GM19099 (cell line): ENCODE measurements around the gene KRT34.

Source experiments
- POLR2A ChIP-seq: IDR thresholded peaks from 3 replicates; pipeline ENCODE4 v1.6.1; 2011; ENCODE audit warnings: low read depth; ENCODE audit not compliant: insufficient read length; ENCODE audit errors: extremely low read depth

The KRT34 gene

GRCh38 chr17:41391535-41391934, 9.4 kb upstream of the KRT34 start:
- no peak for TF ChIP-seq POLR2A

DNA sequence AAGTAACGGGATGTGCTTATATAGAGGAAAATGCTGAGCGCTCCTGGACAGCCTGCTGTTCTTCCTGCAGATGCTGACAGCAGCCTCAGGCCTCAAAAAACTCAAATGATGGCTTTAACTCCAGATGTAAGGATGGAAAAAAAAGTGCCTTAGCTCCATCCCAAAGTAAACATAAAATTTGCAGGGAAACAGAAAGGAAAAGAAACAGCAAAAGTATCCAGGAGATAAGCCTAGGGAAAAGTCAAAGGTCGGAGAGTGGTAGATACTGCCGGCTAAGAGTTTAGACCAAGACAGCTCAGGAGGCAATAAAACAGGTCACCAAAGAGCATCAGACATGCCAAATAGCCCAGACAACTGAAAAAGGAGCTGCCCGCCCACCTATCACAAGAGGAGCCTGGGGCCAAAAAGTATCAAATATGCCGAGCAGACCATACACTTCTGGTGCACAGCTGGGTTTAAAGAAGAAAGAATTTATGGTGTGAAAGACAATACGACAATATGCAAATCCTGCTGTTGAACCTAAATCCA, 8.4 kb upstream of the KRT34 start:
- TF ChIP-seq POLR2A: no peak

GRCh38 chr17:41387670-41388069, 5.6 kb upstream of the KRT34 start:
- TF ChIP-seq POLR2A: no peak

DNA sequence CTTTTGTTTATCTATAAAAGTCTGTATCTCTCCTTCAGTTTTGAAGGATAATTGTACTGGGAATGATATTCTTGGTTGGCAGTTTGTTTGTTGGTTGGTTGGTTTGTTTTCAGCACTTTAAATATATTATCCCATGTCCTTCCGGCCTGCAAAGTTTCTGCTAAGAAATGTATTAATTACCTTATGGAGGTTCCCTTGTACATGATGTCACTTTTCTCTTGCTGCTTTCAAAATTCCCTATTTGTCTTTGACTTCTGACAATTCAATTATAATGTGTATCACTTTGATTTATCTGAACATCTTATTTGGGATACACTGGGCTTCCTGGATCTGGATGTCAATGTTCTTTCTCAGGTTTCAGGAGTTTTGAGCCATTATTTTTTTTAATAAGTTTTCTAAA, 4.1 kb upstream of the KRT34 start:
- no peak for TF ChIP-seq POLR2A

- TF ChIP-seq POLR2A: no peak
Observed at GRCh38 chr17:41383690-41384089, 1.6 kb upstream of the KRT34 start.

DNA sequence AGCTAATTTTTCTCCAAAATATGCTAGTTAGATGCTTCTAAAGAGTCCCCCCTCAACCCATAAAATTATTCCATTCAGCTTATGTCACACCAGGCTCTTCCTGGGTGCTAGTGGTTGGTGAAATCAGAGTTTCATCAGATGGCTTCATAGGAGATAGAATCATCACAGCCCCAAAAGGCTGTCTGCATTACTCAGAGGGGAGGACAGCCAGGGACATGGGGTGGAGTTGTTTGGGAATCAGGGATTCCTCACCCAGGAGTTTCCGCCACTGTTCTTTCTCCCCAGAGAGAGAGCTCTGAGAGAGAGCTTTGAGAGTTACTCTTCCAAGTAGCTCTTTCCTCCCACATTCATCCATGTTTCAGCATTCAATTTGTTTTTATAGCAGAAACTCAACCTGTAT, 288 bp upstream of the KRT34 start:
- TF ChIP-seq POLR2A: no peak

- TF ChIP-seq POLR2A: no peak
Observed at GRCh38 chr17:41377546-41377945, 4.6 kb downstream of the KRT34 start.

- TF ChIP-seq POLR2A: no peak
Observed at GRCh38 chr17:41369713-41370112, 12.4 kb downstream of the KRT34 start, which contains the start of gene KRT33B. Gene KRT33B, minus strand, starts transcription at chr17:41369813. Its CDS starts 63 bp downstream, at chr17:41369750.

- no peak for TF ChIP-seq POLR2A
Observed at GRCh38 chr17:41369023-41369422, 13.1 kb downstream of the KRT34 start.

- no peak for TF ChIP-seq POLR2A
Observed at GRCh38 chr17:41367426-41368075, 14.6 kb downstream of the KRT34 start.

DNA sequence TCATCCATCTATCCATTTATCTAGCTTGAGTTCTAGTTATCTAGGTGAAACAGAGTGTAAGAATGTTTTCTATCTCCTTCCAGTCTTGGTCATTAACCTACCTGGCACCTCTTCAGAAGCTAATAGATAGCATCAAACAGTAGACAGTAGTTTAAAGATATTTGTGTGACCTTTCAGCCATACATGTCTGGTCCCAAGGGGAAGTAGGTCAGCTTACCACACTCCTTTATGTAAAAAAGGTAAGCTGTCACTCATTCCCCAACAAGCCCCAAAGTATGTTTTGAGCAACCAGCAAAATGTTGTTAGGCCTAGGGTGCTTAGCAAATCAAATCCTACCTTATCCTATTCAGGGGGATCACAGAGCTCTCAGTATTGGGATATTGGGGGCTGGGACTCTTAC, 16.0 kb downstream of the KRT34 start:
- no peak for TF ChIP-seq POLR2A

- TF ChIP-seq POLR2A: no peak
Observed at GRCh38 chr17:41363881-41364280, 18.2 kb downstream of the KRT34 start.

DNA sequence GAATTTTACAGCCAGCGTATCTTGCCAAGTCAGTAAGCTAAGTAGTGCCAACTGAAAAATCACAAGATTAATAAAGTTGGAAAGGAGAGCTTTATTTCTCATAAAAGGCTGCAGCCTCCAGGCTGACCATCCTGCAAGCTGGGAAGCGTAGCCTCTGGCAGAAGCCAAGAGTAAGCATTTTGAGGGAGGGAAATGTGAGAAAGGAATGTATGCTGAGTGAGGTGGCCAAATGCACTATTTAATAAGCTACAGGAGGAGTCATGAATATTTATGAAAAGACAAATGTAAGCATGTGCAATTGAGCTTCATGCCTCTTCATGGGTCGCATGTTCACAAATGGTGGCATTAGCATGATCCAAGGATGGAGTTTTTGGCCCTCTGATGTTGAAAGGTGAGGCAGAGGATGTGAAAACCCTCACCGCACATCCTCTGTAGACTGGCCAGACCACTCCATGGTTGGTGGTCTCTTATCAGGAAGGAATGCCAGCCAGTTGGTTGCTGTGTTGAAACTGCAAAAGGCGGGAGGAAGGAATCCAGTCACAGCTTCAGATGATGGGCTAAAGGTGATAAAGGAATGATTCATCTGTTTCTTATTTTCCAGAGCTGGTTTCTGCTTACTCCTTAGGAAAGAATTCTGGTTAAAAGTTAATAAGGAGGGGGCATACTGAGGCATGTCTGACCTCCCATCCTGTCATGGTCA, 21.7 kb downstream of the KRT34 start:
- no peak for TF ChIP-seq POLR2A

DNA sequence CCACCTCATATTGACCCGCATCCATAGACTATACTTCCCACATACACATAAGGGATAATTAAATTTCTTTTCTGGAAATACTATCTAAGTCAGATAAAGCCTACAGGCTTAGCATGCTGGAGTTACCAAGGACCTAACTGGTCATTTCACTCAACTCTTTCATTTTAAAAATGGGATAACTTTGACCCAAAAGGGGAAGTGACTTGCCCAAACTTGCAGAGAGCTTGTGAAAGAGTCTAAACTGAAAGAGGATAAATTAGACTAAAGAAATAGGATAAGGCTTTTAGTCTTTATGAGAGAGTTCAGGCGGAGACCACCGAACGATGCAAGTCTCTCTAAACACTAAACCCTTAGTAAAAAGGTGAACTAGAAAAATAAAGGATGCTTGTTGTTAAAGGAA, 27.6 kb downstream of the KRT34 start:
- no peak for TF ChIP-seq POLR2A

DNA sequence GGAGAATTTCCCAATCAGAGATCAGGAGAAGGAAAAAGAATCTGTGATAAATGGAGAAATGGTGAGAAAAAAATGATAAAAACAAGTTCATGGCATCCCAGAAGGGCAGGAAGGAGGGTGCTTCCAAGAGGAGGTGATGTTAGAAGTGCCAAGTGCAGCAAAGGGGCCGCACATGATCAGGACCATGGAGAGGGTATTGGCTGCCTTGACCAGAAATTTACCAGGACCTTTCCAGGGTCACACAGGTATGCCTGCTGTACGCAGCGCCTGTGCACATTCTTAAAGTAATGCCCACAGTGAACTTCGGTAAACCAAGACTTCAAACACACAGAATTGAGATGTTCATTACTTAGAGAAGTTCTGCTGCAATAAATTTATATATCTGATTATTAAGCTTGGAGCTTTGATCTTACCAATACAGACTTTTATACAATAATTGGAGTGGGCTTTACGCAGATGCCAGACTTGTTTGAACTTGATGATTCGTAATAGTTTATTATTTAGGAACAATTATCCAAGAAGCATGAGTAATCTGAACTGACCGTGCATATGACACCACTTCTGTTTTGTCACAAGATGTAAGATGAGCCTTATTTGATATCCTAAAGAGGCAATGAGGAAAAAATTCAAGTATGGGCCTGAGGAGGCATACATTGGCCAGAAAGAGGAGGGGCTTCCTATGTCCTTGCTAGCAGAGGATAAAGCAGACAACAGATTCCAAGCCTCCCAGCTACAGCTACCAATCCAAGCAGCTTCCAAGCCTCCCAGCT, 29.3 kb downstream of the KRT34 start:
- TF ChIP-seq POLR2A: no peak
